HG03039 (cell line): ENCODE measurements around the gene FNDC3B.
"Not testable (repeated sequence)": the region's sequence is repeated elsewhere in the genome, so short reads cannot be mapped to it uniquely, and the experiment has no call there.

ENCODE experiments used
- ATAC-seq: cut with Tn5 transposase; IDR thresholded peaks from one replicate; pipeline ENCODE4 v1.9.1; 2021; ENCODE audit warnings: mild to moderate bottlenecking, moderate library complexity; ENCODE audit not compliant: unreplicated experiment

Gene FNDC3B

GRCh38 chr3:172030181-172030580, 9.2 kb upstream of the FNDC3B start:
- no peak for ATAC-seq

GRCh38 chr3:172031996-172032395, 7.4 kb upstream of the FNDC3B start:
- no peak for ATAC-seq

GRCh38 chr3:172033396-172033795, 6.0 kb upstream of the FNDC3B start:
- ATAC-seq: no peak

DNA sequence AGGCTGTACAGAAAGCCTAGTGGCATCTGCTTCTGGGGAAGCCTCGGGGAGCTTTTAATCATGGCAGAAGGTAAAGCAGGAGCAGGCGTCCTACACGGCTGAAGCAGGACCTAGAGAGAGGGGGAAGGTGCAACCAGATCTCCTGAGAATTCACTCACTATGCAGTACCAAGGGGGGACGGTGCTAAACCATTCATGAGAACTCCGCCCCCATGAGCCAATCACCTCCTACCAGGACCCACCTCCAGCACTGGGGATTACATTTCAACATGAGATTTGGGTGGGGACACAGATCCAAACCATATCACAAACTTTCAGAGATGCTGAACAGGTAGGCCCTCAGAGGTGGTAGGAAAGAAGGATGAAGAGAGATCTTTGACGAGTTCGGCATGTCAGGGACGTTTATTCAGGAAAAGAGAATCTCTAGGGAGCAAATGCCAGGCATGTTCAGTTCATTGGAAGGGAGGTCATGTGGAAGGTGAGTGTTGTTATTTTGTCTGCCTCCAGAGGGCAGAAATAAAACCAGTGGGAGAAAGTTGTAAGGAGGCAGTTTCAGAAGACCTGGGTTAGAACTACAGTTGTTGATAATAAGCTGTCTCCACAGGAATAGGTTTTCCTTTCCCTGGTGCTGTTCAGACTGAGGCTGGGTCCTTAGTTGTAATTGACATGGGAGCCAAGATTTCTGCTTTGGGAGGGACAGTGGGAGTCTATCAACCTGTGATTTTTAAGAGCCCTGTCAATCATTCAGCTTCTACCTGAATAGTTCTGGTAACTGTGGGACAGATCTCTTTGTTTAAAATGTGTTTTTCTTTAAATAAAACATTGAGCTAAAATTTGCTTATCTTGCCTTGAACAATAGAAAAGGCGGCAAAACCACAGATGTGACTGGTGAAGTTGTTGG, 4.3 kb upstream of the FNDC3B start:
- ATAC-seq: no peak

- ATAC-seq: no peak
These were observed 2.7 kb upstream of the FNDC3B start for GRCh38 chr3:172036541-172037215.

GRCh38 chr3:172038798-172039435, 461 bp upstream of the FNDC3B start:
- ATAC-seq: no peak

- peak; percentile 33 for ATAC-seq
These were observed 951 bp downstream of the FNDC3B start for GRCh38 chr3:172040078-172040980.

DNA sequence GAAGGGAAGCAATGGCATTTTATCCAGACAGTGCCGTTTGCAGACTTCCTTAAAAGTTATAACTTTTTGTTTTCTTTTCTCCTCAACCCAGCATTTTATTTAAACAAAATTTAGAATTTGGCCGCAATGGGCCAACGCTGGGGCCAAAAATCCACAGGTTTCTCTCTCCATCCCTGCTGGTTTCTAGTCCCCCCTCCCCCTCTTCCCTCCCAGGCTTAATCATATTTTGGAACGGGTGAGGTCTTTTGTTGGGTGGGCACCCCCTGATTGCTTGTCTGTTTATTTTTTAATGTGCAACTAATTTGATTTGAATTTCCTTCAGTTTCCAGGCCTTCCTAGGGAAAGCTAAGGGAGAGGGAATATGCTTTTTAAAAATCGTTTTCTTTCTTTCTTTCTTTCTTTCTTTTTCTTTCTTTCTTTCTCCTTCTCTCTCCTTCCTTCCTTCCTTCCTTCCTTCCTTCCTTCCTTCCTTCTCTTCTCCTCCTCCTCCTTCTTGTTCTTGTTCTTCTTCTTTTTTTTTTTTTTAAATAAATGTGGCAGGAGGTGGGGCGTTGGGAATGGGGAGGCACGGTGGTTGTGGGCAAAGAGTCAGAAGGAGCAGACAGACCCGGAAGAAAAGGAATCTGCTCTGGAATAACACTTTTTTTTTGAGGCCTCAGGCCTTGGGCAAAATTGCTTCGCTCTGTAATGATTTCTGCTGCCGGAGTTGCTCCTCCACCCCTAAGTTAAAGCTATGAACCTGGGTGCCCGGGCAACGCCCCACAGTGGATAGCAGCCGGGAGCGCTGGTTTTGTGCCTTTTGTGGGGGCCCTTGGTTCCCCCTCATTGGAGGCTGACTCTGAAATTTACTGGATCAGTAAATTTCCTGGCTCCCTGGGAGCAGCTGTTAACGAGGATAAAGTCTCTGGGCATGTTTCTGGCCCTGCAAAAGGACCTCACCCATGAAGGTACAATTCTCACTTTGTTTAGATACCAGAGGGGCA, 1.9 kb downstream of the FNDC3B start:
- ATAC-seq: no peak

- no peak for ATAC-seq
These were observed 2.8 kb downstream of the FNDC3B start for GRCh38 chr3:172042136-172042662.

- ATAC-seq: not testable (repeated sequence)
These were observed 3.3 kb downstream of the FNDC3B start for GRCh38 chr3:172042663-172043179.

- no peak for ATAC-seq
These were observed 3.9 kb downstream of the FNDC3B start for GRCh38 chr3:172043233-172043632.

- no peak for ATAC-seq
These were observed 4.4 kb downstream of the FNDC3B start for GRCh38 chr3:172043766-172044165.

- ATAC-seq: no peak
These were observed 5.6 kb downstream of the FNDC3B start for GRCh38 chr3:172044833-172045585.

DNA sequence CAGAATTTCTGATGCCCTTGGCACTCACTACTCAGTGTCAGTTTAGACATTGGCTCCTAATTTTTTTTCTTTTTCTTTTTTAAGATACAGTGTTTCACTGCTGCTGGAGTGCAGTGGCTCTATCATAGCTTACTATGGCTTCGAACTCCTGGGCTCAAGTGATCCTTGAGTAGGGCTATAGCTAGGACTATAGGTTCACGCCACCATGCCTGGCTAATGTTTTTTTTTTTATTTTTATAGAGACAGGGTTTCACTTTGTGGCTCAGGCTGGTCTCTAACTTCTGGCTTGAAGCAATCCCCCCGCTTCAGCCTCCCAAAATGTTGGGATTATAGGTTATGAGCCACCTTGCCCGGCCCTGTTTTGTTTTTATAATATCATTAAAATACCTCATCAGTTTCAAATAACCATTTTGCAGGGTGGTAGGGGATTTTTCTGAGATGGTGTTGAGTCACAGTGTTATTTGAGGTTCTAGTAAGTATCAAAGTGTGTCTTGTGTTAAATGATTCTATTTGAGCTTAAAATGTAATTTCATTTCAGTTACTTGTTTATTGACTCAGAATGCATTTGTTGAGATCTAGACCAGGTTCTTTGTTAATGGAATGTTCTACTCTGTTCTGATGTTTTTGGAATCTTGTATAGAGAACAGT, 7.0 kb downstream of the FNDC3B start:
- no peak for ATAC-seq

GRCh38 chr3:172047567-172048115, 8.3 kb downstream of the FNDC3B start:
- ATAC-seq: no peak

GRCh38 chr3:172048599-172048998, 9.2 kb downstream of the FNDC3B start:
- no peak for ATAC-seq

DNA sequence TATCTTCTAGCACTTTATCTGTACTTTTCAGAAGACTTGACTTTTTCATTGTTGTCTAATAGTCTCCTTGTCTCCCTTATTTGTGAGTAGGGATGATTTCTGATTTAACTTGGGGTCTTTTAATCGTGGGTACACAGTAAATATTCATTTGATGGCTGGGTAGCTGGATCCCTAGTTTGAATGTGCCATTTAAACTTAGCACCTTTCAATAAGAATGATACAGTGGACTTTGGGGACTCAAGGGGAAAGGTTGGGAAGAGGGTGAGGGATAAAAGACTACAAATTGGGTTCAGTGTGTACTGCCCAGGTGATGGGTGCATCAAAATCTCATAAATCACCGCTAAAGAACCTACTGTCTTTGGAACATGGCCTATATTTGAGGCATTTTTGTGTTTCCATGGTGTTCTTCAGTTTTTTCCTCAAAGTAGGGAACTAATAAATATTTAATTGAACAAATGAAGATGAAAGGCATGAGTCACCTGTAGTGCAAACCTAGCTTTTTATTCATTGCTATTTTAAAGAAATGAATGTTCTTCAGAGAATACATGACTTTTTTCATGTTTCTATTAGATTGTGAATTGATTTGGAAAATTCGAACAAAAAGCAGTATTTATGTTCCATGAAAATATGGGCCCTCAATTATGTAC, 12.1 kb downstream of the FNDC3B start:
- ATAC-seq: no peak
